IPS DF 6.9 (cell line): ENCODE data around the gene LRRC71.

Experiments
- DNase-seq: peaks from one replicate; pipeline ENCODE4 v3.0.0-alpha.2; 2013; ENCODE audit warnings: low read depth, low spot score
- H3K27ac ChIP-seq: one replicate; pipeline ENCODE4 v1.5.1; 2013; ENCODE audit warnings: low read length, control low read depth
- H3K27me3 ChIP-seq: 2 replicates; pipeline ENCODE4 v1.6.1; 2013; ENCODE audit warnings: mild to moderate bottlenecking, low read length; ENCODE audit not compliant: control insufficient read depth, insufficient read depth
- H3K36me3 ChIP-seq: 2 replicates; pipeline ENCODE4 v1.6.1; 2013; ENCODE audit warnings: low read length; ENCODE audit not compliant: control insufficient read depth, insufficient read depth
- H3K4me1 ChIP-seq: 2 replicates; pipeline ENCODE4 v1.6.1; 2013; ENCODE audit warnings: low read length; ENCODE audit not compliant: control insufficient read depth, insufficient read depth
- H3K4me3 ChIP-seq: 2 replicates; pipeline ENCODE4 v1.5.1; 2013; ENCODE audit warnings: mild to moderate bottlenecking, low read length
- H3K9me3 ChIP-seq: 2 replicates; pipeline ENCODE4 v1.6.1; 2013; ENCODE audit warnings: low read length, inconsistent platforms; ENCODE audit not compliant: control insufficient read depth, insufficient read depth
- WGBS: extraction: QIAGEN DNeasy Blood & Tissue Kit; methylation state at CpG from one replicate; pipeline ENCODE4 v1.1.7; 2013; ENCODE audit warnings: mixed read lengths, missing lambda C conversion rate; ENCODE audit not compliant: insufficient read length, insufficient coverage; 5-methylcytosine and 5-hydroxymethylcytosine counted together

The LRRC71 gene

DNA sequence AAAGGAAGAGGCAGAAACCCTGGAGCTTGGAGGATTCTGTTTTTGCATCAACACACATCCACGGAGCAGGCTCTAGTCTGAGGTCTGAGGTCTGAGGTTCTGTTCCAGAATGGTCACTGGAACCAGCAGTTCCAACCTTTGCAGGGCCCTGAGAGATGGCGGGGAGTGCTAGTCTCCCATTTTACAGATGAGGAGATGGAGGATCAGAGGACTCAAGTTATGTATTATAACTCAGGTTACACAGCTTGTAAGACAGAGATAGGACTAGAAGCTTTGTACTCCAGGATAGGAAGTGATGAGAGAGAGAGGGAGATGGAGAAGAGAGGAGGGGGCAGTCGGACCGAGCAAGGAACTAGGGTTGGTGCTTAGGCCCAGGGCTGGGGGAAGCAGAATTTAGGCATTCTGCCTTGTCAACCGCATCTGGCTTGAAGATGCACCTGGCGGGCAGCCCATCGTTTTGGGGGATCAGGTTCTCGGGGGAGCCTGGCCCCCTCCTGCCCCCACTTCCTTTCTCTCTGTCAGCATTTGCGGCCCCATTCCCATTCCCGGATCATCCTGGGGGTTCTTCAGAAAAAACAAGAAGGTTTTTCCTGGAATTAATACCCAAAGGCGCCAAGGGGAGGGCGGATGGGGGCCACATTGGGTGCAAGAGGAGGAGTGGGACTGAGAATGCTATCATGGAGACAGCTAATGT is 21.3 kb upstream of the LRRC71 start:
- Histone ChIP-seq H3K4me1 (no peaks in the 10 kb centered on the region), H3K27me3 (peaks cover 9% of the 10 kb centered on the region; the same call in 1 of the 2 replicates)
- no CpG with 5 or more reads among the region's 12 CpGs for WGBS

DNA sequence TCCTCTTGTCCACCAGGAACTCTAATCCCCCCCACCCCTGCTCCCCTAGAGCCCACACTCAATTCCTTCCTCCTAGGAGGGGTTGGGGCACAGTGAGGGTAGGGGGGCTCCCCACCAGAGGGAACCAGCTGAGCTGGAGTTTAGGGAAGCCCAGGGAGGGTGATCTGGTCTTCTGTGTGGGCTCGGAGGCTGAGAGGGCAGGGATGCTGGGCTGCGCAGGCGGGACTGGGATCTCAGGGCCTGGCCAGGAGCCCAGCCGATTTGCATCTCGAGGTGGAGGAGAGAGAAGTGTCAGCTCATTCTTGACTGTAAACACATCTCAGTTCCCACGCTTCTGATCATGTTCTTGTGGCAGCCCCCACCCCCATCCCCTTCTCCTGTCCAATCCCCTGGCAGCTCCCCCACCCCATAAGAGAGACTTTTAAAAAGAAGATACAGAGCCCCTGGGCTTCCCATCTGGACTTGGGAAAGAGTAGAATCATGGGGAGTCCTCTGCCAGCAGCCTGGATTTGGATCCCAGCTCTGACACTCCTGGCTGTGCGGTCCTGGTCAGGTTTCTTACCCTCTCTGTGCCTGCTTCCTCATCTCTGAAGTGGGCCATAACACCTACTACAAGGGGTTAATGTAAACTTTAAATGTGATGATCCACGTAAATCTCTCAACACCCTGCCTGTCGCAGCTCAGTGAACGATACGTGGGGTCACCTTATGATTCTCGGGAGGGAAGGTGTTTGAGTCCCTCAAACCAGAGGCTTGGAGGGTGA is 20.3 kb upstream of the LRRC71 start:
- no peaks in the 10 kb centered on the region for H3K36me3 ChIP-seq

More for the DNA sequence above, 21.3 kb upstream of the LRRC71 start:
- no peak overlapping the region for H3K27ac ChIP-seq
- H3K36me3 ChIP-seq: no peaks in the 10 kb centered on the region
- no peak for DNase-seq
- H3K9me3 ChIP-seq: no peaks in the 10 kb centered on the region
- H3K4me3 ChIP-seq: no peak overlapping the region

DNA sequence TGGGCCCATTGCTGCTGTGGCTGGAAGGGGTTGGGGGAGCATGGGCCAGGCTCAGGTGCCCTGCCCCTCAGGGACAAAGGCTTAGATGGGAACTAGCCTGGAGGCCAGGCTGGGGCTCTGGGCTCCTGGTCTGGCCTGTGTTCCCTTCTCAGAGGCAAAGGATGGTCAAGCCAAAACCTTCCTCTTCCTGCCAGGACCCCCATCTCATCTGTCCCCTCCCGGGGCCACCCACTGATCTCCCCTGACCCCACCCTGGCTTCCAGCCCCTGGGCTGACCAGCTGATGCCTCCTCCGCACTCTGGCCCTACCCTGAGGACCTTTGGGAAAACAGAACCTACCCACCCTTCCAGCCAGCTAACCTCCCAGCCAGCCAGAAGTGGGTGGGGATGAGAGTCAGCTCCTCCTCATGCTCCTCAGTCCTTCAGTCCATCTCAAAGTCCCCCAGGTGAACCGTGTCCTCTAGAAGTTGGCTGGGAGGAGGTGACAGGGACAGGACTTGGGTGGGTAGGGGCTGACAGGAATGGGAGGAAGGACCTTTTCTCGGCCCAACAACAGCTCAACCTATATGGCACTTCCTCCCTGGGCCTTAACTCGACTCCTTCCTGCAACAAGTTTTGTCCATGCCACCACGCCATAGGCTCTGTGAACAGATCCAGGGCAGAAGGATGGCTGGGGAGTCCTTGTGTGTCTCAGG is 19.4 kb upstream of the LRRC71 start:
- Histone ChIP-seq H3K36me3 (no peaks in the 10 kb centered on the region), H3K27ac (no peak overlapping the region), H3K4me1 (no peaks in the 10 kb centered on the region), H3K27me3 (no peaks in the 10 kb centered on the region), H3K9me3 (no peaks in the 10 kb centered on the region), H3K4me3 (no peak overlapping the region)
- DNase-seq: no peak
- no CpG with 5 or more reads among the region's 6 CpGs for WGBS

More for the DNA sequence above, 20.3 kb upstream of the LRRC71 start:
- H3K27me3 ChIP-seq: no peaks in the 10 kb centered on the region; the same call in 1 of the 2 replicates
- WGBS: no CpG with 5 or more reads among the region's 12 CpGs
- H3K4me3 ChIP-seq: no peak overlapping the region
- no peak for DNase-seq
- H3K4me1 ChIP-seq: no peaks in the 10 kb centered on the region
- no peaks in the 10 kb centered on the region for H3K9me3 ChIP-seq
- H3K27ac ChIP-seq: no peak overlapping the region

DNA sequence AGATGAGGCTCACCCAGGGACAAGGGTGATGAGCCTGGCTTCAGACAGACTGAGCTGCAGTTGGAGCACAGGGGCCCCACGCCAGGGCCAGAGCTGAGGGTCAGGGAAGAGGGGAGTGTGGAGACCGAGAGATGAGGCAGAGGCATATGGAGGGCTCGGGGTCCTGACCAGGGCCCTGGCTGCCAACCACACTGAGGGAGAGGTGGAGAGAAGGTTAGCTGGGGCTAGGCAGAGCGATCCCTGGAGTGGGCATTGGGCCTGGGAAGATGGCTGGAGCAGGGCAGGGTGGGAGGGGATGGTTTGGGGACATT is 18.9 kb upstream of the LRRC71 start:
- no peak for DNase-seq
- H3K9me3 ChIP-seq: no peaks in the 10 kb centered on the region
- no peaks in the 10 kb centered on the region for H3K4me1 ChIP-seq
- H3K27ac ChIP-seq: no peak overlapping the region
- H3K27me3 ChIP-seq: no peaks in the 10 kb centered on the region
- H3K36me3 ChIP-seq: no peaks in the 10 kb centered on the region
- no peak overlapping the region for H3K4me3 ChIP-seq
- no CpG with 5 or more reads among the region's 4 CpGs for WGBS

DNA sequence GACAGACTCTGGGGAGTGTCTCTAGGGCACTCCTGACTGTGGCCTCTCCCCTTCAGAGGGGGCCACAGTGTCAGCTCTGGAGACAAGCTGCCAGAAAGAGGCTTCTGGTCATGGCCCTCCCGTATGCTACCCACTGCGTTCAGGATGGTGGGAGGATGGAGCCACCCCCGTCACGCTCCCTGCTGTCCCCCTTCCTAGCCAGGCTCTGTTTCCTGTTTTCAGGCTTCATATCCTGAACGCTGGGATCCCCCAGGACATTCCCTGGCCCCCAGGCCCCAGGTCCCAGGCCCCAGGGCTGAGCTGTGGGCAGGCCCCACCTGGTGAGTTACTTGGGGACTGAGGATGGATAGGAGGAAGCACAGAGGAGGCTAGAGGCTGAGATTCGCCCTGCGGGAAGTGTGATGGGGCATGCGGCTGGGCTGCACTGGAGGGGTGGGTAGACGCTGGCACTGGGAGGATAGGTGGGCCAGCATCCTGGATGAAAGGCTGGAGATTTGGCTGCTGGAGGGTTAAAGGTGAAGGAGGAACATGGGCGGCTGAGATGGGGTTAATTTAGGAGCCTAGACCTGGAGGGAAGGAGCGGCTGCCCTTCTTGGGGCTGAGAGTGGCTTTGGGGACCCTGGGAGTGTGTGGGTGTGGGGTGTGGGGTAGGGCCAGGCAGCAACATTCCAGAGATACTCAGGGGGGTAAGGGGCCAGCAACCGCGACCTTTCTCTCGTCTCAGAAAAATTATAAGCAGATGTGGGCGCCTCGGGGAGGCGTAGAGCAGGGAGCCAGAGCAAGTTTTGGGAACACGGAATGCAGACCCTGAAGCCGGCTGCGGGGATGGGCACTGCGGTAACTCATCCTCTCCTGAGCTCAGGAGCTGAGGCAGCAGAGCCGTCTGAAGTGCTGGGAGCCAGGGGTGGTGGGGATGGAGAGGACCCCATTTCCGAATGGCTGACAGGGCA is 18.2 kb upstream of the LRRC71 start:
- Histone ChIP-seq H3K27me3 (no peaks in the 10 kb centered on the region), H3K27ac (no peak overlapping the region), H3K9me3 (no peaks in the 10 kb centered on the region), H3K36me3 (no peaks in the 10 kb centered on the region), H3K4me1 (no peaks in the 10 kb centered on the region), H3K4me3 (no peak overlapping the region)
- no CpG with 5 or more reads among the region's 23 CpGs for WGBS
- DNase-seq: no peak

DNA sequence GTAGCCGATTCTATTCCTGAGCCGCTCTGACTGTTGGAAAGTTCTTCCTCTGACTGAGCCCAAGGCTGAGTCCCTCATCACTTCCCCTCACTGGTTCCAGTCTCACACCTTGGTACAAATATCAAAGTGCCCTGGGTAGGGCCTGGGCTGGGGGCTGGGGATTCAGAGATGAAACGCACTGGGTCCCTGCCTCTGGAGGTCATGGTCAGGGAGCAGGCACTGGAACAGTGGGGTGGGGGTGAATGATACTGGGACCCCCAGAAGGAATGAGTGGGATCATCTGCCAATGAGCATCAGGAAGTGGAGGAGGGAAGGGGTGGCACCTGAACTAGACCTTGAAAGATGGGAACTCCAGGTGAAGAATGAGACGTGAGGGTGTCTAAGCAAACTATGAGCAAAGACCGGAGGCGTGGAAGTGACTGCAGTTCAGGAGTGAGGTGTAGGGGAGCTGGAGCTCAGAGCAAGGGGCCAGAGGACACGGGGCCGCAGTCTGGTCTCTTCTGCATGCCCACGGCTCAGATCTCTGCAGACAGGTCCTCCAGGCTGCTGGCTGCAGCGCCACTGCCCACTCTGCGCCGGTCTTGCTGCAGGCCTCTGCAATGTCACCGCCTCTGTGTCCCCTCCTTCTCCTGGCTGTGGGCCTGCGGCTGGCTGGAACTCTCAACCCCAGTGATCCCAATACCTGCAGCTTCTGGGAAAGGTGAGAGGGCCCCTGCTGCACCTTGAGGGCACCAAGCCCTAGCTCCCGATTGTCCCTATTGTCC is 16.9 kb upstream of the LRRC71 start:
- Histone ChIP-seq H3K4me3 (no peak overlapping the region), H3K4me1 (no peaks in the 10 kb centered on the region; the same call in 1 of the 2 replicates), H3K27ac (no peak overlapping the region), H3K27me3 (no peaks in the 10 kb centered on the region), H3K9me3 (no peaks in the 10 kb centered on the region), H3K36me3 (no peaks in the 10 kb centered on the region)
- no CpG with 5 or more reads among the region's 15 CpGs for WGBS
- DNase-seq: no peak

DNA sequence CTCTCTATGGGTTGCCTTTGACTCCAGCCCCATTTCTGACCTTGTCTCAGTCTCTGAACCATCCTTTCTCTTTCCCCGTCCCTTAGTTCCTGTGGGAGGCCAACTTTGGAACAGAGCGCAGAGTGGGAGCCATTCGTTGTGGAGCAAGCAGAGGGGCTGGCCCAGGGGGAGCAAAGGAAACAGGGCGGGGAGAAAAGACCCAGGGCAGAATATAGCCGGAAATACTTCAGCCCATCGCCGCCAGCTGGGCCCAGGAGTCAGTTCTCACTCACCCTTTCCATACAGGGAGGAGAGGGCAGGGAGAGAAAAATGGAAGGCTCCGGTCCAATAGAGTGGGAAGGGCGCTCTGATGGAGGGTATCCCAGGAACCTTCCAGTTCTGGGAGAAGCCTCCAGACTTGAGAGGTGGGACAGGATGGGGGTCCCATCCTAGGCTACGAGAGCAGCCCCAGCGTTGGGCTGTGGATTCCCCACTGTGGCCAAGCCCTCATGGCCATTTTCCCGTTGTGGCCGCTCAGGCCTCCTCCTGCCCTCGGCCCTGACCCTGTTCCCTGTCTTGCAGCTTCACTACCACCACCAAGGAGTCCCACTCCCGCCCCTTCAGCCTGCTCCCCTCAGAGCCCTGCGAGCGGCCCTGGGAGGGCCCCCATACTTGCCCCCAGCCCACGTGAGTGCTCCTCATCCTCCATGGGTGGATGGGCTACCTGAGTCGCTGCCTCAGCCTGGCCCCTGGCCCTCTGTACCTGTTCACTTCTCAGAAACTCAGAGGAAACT is 16.1 kb upstream of the LRRC71 start:
- no peak overlapping the region for H3K27ac ChIP-seq
- H3K4me1 ChIP-seq: no peaks in the 10 kb centered on the region; the same call in 1 of the 2 replicates
- H3K9me3 ChIP-seq: no peaks in the 10 kb centered on the region
- DNase-seq: no peak
- no peaks in the 10 kb centered on the region for H3K36me3 ChIP-seq
- H3K4me3 ChIP-seq: no peak overlapping the region
- no CpG with 5 or more reads among the region's 19 CpGs for WGBS
- no peaks in the 10 kb centered on the region for H3K27me3 ChIP-seq

DNA sequence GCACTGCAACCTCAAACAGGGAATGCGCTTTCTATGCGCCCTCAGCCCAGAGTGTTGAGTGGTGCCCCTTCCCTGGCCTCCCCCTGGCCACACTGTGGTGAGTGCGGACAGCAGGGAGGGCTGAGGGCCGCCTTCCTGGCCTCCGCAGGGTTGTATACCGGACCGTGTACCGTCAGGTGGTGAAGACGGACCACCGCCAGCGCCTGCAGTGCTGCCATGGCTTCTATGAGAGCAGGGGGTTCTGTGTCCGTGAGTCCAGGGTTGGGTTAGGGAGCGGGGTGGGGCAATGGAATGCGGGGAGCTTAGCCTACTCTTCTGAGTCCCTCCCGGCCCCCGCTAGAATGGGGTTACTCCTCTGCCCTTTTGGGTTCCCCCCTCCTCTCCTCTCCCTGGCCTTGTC is 15.3 kb upstream of the LRRC71 start:
- H3K27ac ChIP-seq: no peak overlapping the region
- WGBS: no CpG with 5 or more reads among the region's 16 CpGs
- no peak for DNase-seq
- no peaks in the 10 kb centered on the region for H3K36me3 ChIP-seq
- no peaks in the 10 kb centered on the region for H3K27me3 ChIP-seq
- H3K4me3 ChIP-seq: no peak overlapping the region
- no peaks in the 10 kb centered on the region for H3K9me3 ChIP-seq
- no peaks in the 10 kb centered on the region; the same call in 1 of the 2 replicates for H3K4me1 ChIP-seq

DNA sequence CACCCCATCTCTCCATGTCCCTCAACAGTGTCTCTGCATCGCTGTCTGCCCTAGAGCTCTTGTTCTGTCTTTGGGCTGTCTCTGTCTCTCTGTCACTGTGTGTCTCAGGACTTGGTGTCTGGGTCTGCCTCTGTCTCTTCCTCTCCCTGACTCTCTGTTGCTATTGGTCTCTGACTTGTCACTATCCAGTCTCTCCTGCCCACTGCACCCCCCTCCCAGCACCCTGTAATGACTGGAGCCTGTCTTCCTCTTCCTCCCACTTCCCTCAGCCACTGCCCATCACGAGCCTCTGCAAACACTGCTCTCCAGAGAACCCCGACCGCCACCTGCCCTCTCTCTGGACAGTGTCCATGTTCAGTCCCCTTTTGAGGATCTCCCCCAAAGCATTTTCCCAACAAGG is 14.8 kb upstream of the LRRC71 start:
- Histone ChIP-seq H3K4me1 (no peaks in the 10 kb centered on the region; the same call in 1 of the 2 replicates), H3K9me3 (no peaks in the 10 kb centered on the region), H3K27ac (no peak overlapping the region), H3K36me3 (no peaks in the 10 kb centered on the region), H3K4me3 (no peak overlapping the region), H3K27me3 (no peaks in the 10 kb centered on the region)
- no CpG with 5 or more reads among the region's 4 CpGs for WGBS
- no peak for DNase-seq
